ENCODE measurements around the gene SLC22A12. TPM values are rescaled to one million over a fixed set of nuclear protein-coding genes. Genes with fewer than 3 reads are reported as not detected.

The SLC22A12 gene
- total and polyA plus RNA-seq, 2 of the 8 experiments (the other 6 are each of a cell fraction or from before 2014, with no cell fraction given) = not detected

DNA sequence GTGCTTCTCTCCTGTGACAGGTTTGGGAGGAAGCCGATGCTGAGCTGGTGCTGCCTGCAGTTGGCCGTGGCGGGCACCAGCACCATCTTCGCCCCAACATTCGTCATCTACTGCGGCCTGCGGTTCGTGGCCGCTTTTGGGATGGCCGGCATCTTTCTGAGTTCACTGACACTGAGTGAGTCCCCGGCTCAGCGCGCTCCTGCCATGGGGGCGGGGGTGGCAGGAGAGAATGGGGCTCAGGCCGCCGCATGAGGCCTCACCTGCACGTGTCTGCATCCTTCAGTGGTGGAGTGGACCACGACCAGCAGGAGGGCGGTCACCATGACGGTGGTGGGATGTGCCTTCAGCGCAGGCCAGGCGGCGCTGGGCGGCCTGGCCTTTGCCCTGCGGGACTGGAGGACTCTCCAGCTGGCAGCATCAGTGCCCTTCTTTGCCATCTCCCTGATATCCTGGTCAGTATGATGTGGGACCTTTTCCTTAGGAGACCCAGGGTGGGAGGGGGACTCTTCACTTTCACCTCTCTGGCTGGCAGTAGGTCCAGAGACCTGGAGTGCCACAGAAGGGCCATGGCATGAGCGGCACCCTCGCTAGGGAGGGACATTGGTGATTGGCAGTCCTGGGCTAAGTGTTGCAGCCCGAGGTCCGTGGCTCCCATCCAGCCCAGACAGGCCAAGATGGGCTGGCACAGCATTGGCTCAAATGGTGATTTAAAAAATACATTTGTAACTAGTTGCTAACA lies 28.9 kb upstream of the SLC22A12 start (continued):
- no peak for TF ChIP-seq RNF2 (IDR thresholded peaks at IDR 0.05; ENCODE audit: borderline replicate concordance, low read depth, low read length, missing control alignments, poor library complexity, severe bottlenecking)
- TF ChIP-seq CHD2 (IDR thresholded peaks at IDR 0.05; ENCODE audit: low read length) = no peak
- no peak for TF ChIP-seq CBX8 (IDR thresholded peaks at IDR 0.05; ENCODE audit: borderline replicate concordance, low read depth, low read length)
- no peak for TF ChIP-seq KDM4A (IDR thresholded peaks at IDR 0.05; ENCODE audit: low read depth, low read length, severe bottlenecking)
- no peak for TF ChIP-seq FOSL1 (IDR thresholded peaks at IDR 0.05; ENCODE audit: insufficient read depth, low read depth, low read length)
- no peak for TF ChIP-seq EGR1 (IDR thresholded peaks at IDR 0.05; ENCODE audit: borderline replicate concordance, low read depth, low read length)
- no peak for TF ChIP-seq CREB1 (IDR thresholded peaks at IDR 0.05)
- TF ChIP-seq KDM5A (IDR thresholded peaks at IDR 0.05; ENCODE audit: low read length) = no peak

Data from H1 (cell line).